Spleen (tissue), 11 donors: ENCODE results near the gene CA5A. TPM values are rescaled to one million over a fixed set of nuclear protein-coding genes. Genes with fewer than 3 reads are reported as not detected.

ENCODE experiments used
- DNase-seq: peaks from one replicate; pipeline ENCODE4 v3.0.0-alpha.2; 2020
- H3K27ac ChIP-seq, 8 donors: fragments of 200-600 bp; sonication (generic) in 7 of 8; 1 replicate in 4 of 8; 2 replicates in 4 of 8; pipeline versions ENCODE4 v1.5.0 to v1.8.0; 2016 to 2021; ENCODE audit warnings: inconsistent platforms in 4 of 8, mild to moderate bottlenecking in 4 of 8, moderate library complexity in 1 of 8
- H3K27me3 ChIP-seq, 7 donors: fragments of 200-600 bp; sonication (generic) in 6 of 7; replicated peaks in 1 of 7; 1 replicate in 4 of 7; 2 replicates in 3 of 7; pipeline versions ENCODE4 v1.5.0 to v1.8.0; 2016 to 2021; ENCODE audit warnings: inconsistent platforms in 3 of 7, mild to moderate bottlenecking in 1 of 7
- H3K36me3 ChIP-seq, 6 donors: fragments of 200-600 bp; sonication (generic) in 5 of 6; 1 replicate in 4 of 6; 2 replicates in 2 of 6; pipeline versions ENCODE4 v1.5.0 to v1.8.0; 2016 to 2021; ENCODE audit warnings: inconsistent platforms in 2 of 6
- H3K4me1 ChIP-seq, 6 donors: fragments of 200-600 bp; sonication (generic) in 5 of 6; 1 replicate in 3 of 6; 2 replicates in 3 of 6; pipeline versions ENCODE4 v1.5.0 to v1.8.0; 2016 to 2021; ENCODE audit warnings: inconsistent platforms in 3 of 6
- H3K4me3 ChIP-seq, 8 donors: fragments of 200-600 bp; sonication (generic) in 7 of 8; 1 replicate in 4 of 8; 2 replicates in 4 of 8; pipeline versions ENCODE4 v1.5.0 to v1.8.0; 2016 to 2021; ENCODE audit warnings: inconsistent platforms in 4 of 8, mild to moderate bottlenecking in 4 of 8, moderate library complexity in 2 of 8
- H3K9me3 ChIP-seq, 8 donors: fragments of 200-600 bp; sonication (generic) in 7 of 8; 1 replicate in 4 of 8; 2 replicates in 4 of 8; pipeline versions ENCODE4 v1.5.0 to v1.8.0; 2016 to 2021; ENCODE audit warnings: inconsistent platforms in 4 of 8
- POLR2A ChIP-seq, 3 donors: fragments of 450-650 bp; IDR thresholded peaks; one replicate each; pipeline ENCODE4 v1.5.1; 2017; ENCODE audit warnings: antibody characterized with exemption in 3 of 3, mild to moderate bottlenecking in 1 of 3
- POLR2AphosphoS5 ChIP-seq, 3 donors: sonication (generic); formaldehyde crosslinking; IDR thresholded peaks; one replicate each; pipeline ENCODE4 v1.5.1; 2017; ENCODE audit warnings: antibody characterized with exemption in 3 of 3
- WGBS, 5 donors: extraction: QIAGEN DNeasy Blood & Tissue Kit in 3 of 5; methylation state at CpG; one replicate each; pipeline versions ENCODE4 v1.1.5 to v1.1.7; 2013 to 2018; 5-methylcytosine and 5-hydroxymethylcytosine counted together
- intact Hi-C: fragments of 100-400 bp; cut with DNase I; formaldehyde crosslinking; loops from one replicate; pipeline ENCODE4 v1.15.0; 2023; ENCODE audit warnings: low total_unique reads
- polyA plus RNA-seq, 3 donors: library from polyadenylated mRNA; stranded (reverse); fragments of 200-250 nt; gene quantifications; one replicate each; pipeline ENCODE4 v1.2.1, GENCODE V29; 2013
- total RNA-seq, 7 donors: library from RNA; depleted of rRNA in 3 of 7; stranded (reverse); fragments of >200 nt in 3 of 7; fragmentation: NEBNext Ultra II Directional in 4 of 7; extraction: Animal tissue kit (Norgen Biotek cat#: 25700) in 4 of 7; gene quantifications; one replicate each; pipeline versions ENCODE4 v1.1.0 to v1.2.1, GENCODE V29; 2016 to 2021
- TF ChIP-seq, protein P1 (sequence below), 11 experiments: fragments of 200-600 bp in 7 of 11; fragments of 450-650 bp in 4 of 11; sonication (generic) in 4 of 11; IDR thresholded peaks in 8 of 11; conservative IDR thresholded peaks in 3 of 11; 1 replicate in 7 of 11; 2 replicates in 4 of 11; pipeline versions ENCODE4 v1.4.0 to v1.8.0; 2016 to 2021; ENCODE audit warnings: antibody characterized with exemption in 11 of 11, inconsistent platforms in 4 of 11, mild to moderate bottlenecking in 1 of 11
- donor health status: healthy with polysubstance abuse.
- donor health status: DM: no; HTN: no; CAD: no; lungs with moderate emphysema.
- donor health status: DM: no; HTN: no; CAD: no.
- donor health status: Bipolar disorder and iron deficiency.
- donor health status: healthy.
- donor health status: DM: no; HTN: no; CAD: no.
- donor health status: DM: yes; HTN: yes; CAD: no.

CA5A gene
- total and polyA plus RNA-seq, 10 donors: not detected

DNA sequence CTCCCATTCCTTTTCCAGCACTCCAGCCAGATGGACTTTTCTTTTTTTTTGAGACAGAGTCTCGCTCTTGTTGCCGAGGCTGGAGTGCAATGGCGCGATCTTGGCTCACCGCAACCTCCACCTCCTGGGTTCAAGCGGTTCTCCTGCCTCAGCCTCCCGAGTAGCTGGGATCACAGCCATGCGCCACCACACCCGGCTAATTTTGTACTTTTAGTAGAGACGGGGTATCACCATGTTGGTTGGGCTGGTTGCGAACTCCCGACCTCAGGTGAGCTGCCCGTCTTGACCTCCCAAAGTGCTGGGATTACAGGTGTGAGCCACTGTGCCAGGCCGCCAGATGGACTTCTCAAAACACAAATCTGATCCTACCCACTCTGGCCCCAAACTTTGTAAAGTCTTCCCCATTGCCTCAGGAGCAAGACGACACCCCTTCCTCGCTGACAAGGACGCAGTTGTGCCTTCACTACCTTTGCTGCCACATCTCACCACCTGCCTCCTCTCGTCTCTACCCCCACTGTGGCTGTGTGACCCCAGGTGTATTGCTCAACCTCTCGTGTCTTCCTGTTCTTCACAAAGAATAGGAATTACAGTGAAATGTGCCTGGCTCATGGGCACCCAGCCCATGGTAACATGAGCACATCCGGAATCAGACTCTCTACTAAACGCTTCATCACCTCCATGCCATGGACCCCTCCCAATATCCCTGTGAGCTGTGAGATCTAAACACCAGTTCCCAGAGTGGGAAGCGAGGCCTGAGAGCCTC, 11.2 kb upstream of the CA5A start:
- Histone ChIP-seq H3K27me3 (no peaks in the 10 kb centered on the region), H3K36me3 (no peaks in the 10 kb centered on the region), H3K4me1 (peaks cover 5 to 49% (median 16%) of the 10 kb centered on the region in 6 donors), H3K27ac (peak overlapping the region in 7 of 8 donors; percentile 16 to 77 (median 65)), H3K9me3 (no peaks in the 10 kb centered on the region), H3K4me3 (peak overlapping the region in 1 of 8 donors; percentile 39)
- intact Hi-C loops: no loop called here
- TF ChIP-seq POLR2A (IDR thresholded peaks at IDR 0.05) (no peak), POLR2AphosphoS5 (IDR thresholded peaks at IDR 0.05) (no peak)
- TF ChIP-seq, protein P1, sequence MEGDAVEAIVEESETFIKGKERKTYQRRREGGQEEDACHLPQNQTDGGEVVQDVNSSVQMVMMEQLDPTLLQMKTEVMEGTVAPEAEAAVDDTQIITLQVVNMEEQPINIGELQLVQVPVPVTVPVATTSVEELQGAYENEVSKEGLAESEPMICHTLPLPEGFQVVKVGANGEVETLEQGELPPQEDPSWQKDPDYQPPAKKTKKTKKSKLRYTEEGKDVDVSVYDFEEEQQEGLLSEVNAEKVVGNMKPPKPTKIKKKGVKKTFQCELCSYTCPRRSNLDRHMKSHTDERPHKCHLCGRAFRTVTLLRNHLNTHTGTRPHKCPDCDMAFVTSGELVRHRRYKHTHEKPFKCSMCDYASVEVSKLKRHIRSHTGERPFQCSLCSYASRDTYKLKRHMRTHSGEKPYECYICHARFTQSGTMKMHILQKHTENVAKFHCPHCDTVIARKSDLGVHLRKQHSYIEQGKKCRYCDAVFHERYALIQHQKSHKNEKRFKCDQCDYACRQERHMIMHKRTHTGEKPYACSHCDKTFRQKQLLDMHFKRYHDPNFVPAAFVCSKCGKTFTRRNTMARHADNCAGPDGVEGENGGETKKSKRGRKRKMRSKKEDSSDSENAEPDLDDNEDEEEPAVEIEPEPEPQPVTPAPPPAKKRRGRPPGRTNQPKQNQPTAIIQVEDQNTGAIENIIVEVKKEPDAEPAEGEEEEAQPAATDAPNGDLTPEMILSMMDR (IDR thresholded peaks at IDR 0.05 in 8 of 11, conservative IDR thresholded peaks at IDR 0.05 in 3 of 11): no peak
- no peak for DNase-seq
- WGBS, 5 donors: 86 to 91% (median 88%) methylated on average over 22 of the region's 22 CpGs

DNA sequence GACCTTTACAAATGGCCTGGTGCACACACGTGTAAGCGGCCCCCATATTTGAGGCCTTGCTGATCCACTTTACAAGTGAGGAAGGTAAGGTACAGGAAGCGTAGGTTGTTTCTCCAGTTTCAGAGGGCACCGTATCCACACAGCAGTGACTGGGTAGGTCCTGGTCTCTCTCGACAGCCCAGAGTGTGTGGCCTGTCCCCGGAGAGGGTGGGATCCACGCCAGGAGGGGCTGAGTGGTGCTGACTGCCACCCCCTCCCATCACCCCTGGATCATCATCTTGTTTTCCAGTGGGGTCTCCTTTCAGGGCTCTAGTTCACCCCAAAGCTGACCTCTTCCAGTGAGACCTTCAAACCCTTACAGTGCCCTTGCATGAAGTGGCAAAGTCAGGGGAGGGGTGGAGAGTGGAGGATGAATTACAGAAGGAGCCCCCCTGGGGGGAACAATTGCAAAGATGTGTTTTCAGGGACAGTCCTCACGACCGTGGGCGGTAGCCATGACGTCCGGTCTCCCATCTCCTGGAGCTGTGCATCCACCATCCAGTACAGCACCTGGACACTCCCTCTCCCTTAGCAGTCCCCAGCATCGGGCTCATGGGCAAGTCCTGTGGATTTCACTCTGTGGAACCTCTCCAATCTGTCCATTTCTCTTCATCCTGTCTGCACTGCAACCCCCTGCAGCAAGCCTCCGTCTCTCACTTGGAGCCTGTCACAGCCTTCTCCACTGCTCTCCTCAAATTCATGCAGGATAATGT, 10.4 kb upstream of the CA5A start:
- TF ChIP-seq, protein P1 (IDR thresholded peaks at IDR 0.05 in 8 of 11, conservative IDR thresholded peaks at IDR 0.05 in 3 of 11): no peak
- TF ChIP-seq POLR2AphosphoS5 (IDR thresholded peaks at IDR 0.05) (no peak), POLR2A (IDR thresholded peaks at IDR 0.05) (no peak)
- Histone ChIP-seq H3K27me3 (no peaks in the 10 kb centered on the region), H3K9me3 (no peaks in the 10 kb centered on the region), H3K27ac (no peak overlapping the region), H3K36me3 (no peaks in the 10 kb centered on the region), H3K4me1 (peaks cover 0 to 41% (median 9%) of the 10 kb centered on the region in 6 donors), H3K4me3 (no peak overlapping the region)
- no peak for DNase-seq
- intact Hi-C loops: no loop called here
- WGBS, 5 donors: 83 to 91% (median 90%) methylated on average over 14 of the region's 14 CpGs

DNA sequence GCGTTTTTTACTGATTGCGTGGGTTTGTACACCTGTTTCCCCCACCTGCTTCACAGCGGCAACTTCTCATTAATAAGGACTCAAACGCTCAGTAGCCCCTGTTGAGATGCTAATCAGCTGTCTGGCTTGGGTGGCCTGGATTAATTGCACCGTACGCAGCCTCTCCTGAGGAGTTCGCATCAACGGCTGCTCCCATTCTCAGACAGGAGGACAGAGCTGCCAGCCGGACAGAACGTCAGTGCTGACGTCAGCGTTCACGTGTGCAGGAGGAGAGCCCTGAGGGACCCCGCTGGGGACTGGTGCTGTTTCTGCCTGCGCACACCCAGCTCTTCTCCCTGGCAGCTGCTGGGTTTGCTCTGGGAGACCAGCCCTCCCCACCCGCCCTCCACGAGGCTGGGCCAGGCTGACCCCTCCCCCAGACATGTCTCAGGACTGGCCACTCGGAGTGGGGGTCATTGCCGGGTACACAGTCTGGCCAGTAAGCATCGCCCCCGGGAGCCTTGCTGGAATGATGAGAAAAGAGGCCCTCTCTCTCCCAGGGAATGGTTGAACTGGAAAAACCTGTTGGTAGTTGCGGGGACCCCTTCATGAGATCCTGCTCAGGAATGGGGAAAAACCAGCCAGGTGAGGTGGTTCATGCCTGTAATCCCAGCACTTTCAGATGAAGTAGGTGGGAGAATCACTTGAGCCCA, 9.2 kb upstream of the CA5A start:
- DNase-seq: peak; percentile 87
- Histone ChIP-seq H3K9me3 (no peaks in the 10 kb centered on the region), H3K27me3 (no peaks in the 10 kb centered on the region), H3K4me1 (peaks cover 0 to 38% (median 7%) of the 10 kb centered on the region in 6 donors), H3K36me3 (no peaks in the 10 kb centered on the region), H3K27ac (peak overlapping the region in 5 of 8 donors; percentile 8 to 76 (median 58)), H3K4me3 (peak overlapping the region in 6 of 8 donors; percentile 7 to 64 (median 22))
- peak in 1 of 3 donors; percentile 4 for TF ChIP-seq POLR2A (IDR thresholded peaks at IDR 0.05)
- TF ChIP-seq POLR2AphosphoS5 (IDR thresholded peaks at IDR 0.05): peak; percentile 28 to 69 (median 60)
- TF ChIP-seq, protein P1 (IDR thresholded peaks at IDR 0.05 in 8 of 11, conservative IDR thresholded peaks at IDR 0.05 in 3 of 11): no peak
- whole genome bisulfite sequencing, 5 donors: 29 to 46% (median 37%) methylated on average over 12 to 22 of the region's 22 CpGs
- intact Hi-C loops: no loop called here
